GM19351 (cell line): ENCODE results near the gene RAI1.
A peak's percentile ranks its signal among the peaks of the same experiment; 100 is the strongest.
"Not testable (repeated sequence)": the region's sequence is repeated elsewhere in the genome, so short reads cannot be mapped to it uniquely, and the experiment has no call there.

Experiments
- ATAC-seq: cut with Tn5 transposase; IDR thresholded peaks from one replicate; pipeline ENCODE4 v1.9.1; 2021; ENCODE audit warnings: mild to moderate bottlenecking, moderate library complexity; ENCODE audit not compliant: unreplicated experiment

Gene RAI1

GRCh38 chr17:17681187-17681743 lies at the start of gene RAI1:
Gene RAI1, plus strand, starts transcription at chr17:17681458. Its CDS starts 111,491 bp downstream, at chr17:17792949.
- ATAC-seq, result peak; percentile 51

- not testable (repeated sequence) for ATAC-seq
These were observed 48.6 kb upstream of the RAI1 start for GRCh38 chr17:17632690-17633089.

GRCh38 chr17:17633310-17633709 lies 47.9 kb upstream of the RAI1 start:
- ATAC-seq, result no peak

- no peak for ATAC-seq
These were observed 46.1 kb upstream of the RAI1 start for GRCh38 chr17:17635126-17635525.

GRCh38 chr17:17635537-17636271 lies 45.6 kb upstream of the RAI1 start:
- ATAC-seq, result not testable (repeated sequence)

GRCh38 chr17:17636272-17636885 lies 44.9 kb upstream of the RAI1 start:
- ATAC-seq, result no peak

GRCh38 chr17:17638467-17638866 lies 42.8 kb upstream of the RAI1 start:
- no peak for ATAC-seq

GRCh38 chr17:17639661-17640270 lies 41.5 kb upstream of the RAI1 start:
- ATAC-seq, result not testable (repeated sequence)

GRCh38 chr17:17641621-17642409 lies 39.4 kb upstream of the RAI1 start:
- ATAC-seq, result no peak

GRCh38 chr17:17645148-17645547 lies 36.1 kb upstream of the RAI1 start:
- ATAC-seq, result not testable (repeated sequence)

GRCh38 chr17:17645961-17646360 lies 35.3 kb upstream of the RAI1 start:
- ATAC-seq, result no peak

- ATAC-seq, result no peak
These were observed 33.6 kb upstream of the RAI1 start for GRCh38 chr17:17647524-17648178.

- ATAC-seq, result no peak
These were observed 32.5 kb upstream of the RAI1 start for GRCh38 chr17:17648762-17649161.

- no peak for ATAC-seq
These were observed 30.3 kb upstream of the RAI1 start for GRCh38 chr17:17650959-17651358.

- no peak for ATAC-seq
These were observed 27.9 kb upstream of the RAI1 start for GRCh38 chr17:17653343-17653742.

- ATAC-seq, result no peak
These were observed 21.9 kb upstream of the RAI1 start for GRCh38 chr17:17659340-17659739.

- no peak for ATAC-seq
These were observed 20.1 kb upstream of the RAI1 start for GRCh38 chr17:17661134-17661533.

GRCh38 chr17:17661834-17662385 lies 19.3 kb upstream of the RAI1 start:
- ATAC-seq, result no peak

- ATAC-seq, result peak; percentile 87
These were observed 17.8 kb upstream of the RAI1 start for GRCh38 chr17:17663160-17664063.
